ENCODE results near the gene MAPK4.
"Not testable (repeated sequence)": the region's sequence is repeated elsewhere in the genome, so short reads cannot be mapped to it uniquely, and the experiment has no call there.

MAPK4 gene

GRCh38 chr18:50687491-50687890, 127.6 kb downstream of the MAPK4 start:
- no peak for DNase-seq (ENCODE audit: low spot score)

DNA sequence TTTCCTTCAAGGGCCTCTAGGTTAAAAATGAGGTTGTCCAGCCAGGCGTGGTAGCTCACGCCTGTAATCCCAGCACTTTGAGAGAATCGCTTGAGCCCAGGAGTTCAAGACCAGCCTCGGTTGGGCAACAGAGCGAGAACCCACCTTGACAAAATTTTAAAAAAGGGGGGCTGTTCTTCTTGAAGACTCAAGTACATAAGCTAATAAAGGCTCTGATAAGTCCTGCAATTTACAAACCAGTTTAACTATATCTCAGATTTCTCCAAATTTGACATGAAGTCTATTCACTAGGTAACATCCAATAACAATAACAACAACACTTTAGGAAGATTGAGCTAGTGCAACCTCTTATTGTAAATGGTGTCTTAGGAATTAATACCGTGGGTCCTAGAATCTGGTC, 129.7 kb downstream of the MAPK4 start:
- DNase-seq (ENCODE audit: low spot score), result no peak

GRCh38 chr18:50694147-50694546, 134.3 kb downstream of the MAPK4 start:
- DNase-seq (ENCODE audit: low spot score), result no peak

GRCh38 chr18:50695431-50696176, 135.7 kb downstream of the MAPK4 start:
- no peak for DNase-seq (ENCODE audit: low spot score)

- DNase-seq (ENCODE audit: low spot score), result no peak
Observed at GRCh38 chr18:50696436-50696835, 136.5 kb downstream of the MAPK4 start.

DNA sequence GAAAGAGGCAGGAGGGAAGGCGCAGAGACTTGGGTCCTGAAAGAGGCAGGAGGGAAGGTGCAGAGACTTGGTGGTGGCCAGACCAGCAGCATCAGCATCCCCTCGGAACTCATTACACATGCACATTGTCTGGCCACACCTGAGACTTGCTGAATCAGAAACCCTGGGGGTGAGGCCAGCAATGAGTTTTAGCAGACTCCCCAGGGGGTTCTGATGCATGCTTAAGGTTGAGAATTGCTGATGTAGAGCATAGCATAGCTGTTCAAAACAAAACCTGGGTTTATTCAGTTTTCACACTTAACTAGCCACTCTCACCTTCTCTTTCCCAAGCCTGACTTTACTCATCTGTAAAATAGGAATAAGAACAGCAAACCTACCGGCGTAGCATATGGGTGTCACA, 137.0 kb downstream of the MAPK4 start:
- DNase-seq (ENCODE audit: low spot score), result no peak

DNA sequence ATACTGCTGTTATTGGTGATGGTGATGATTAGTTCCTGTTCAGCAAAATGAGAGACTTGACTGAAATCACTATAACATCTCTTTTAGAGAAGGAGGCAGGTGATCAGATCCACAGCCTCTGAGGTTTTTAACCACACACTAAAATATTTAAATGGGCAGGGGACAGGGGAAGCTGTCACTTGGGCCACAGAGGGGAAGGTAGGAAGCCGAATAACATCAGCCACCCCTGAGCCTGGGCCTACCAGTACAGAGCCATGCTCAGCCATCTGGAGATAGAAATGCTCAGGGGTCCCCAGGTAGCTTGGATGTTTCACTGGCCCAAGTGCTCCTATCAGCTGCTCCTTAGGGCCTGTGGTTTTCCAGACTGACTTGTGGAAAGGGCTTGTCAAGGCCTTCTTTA, 137.6 kb downstream of the MAPK4 start:
- DNase-seq (ENCODE audit: low spot score), result no peak

DNA sequence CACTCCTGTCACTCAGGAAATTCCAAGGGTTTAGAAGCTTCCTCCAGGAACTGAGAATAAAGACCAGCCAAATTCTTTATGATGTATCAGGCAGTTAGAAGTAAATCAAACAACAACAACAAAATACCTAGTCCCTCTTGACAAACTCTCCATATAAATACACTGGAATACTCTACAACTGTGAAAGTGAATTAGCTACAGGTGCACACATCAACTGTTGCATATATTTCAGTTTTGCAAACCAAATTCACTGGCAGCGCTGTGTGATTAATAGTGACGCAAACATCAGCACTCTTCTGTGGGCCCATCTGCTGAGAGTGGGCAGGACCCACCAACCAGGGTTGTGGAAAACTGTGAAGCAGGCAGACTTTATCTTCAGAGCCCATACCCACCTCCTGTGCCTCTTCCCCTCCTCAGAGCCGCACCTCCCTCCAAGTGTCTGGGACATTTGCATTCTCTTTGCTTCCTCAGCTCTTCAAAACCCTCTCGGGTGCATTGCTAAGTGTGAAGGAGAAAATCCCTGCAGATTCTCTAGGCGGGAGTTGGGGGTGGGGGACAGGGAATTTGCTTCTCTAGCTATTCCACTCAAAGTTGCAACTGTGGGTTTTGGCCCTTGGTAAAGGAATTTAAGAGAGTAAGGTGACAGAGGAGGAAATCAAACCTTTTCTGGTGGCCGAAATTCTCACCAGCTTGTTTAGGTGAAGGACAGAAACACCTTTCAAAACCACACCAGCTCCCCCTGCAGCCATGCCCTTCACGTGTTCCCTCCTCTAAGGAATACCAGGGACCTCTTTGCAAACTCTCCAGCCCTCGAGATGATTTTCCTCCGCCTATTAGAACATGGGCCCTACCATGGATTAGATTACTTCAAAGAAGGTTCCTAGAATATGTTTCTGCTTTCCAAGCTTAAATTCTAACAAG, 140.6 kb downstream of the MAPK4 start:
- no peak for DNase-seq (ENCODE audit: low spot score)

- DNase-seq (ENCODE audit: low spot score), result no peak
Observed at GRCh38 chr18:50704357-50704940, 144.6 kb downstream of the MAPK4 start.

GRCh38 chr18:50706199-50706598, 146.3 kb downstream of the MAPK4 start:
- no peak for DNase-seq (ENCODE audit: low spot score)

- no peak for DNase-seq (ENCODE audit: low spot score)
Observed at GRCh38 chr18:50706651-50707050, 146.8 kb downstream of the MAPK4 start.

GRCh38 chr18:50707297-50707696, 147.4 kb downstream of the MAPK4 start:
- DNase-seq (ENCODE audit: low spot score), result not testable (repeated sequence)

DNA sequence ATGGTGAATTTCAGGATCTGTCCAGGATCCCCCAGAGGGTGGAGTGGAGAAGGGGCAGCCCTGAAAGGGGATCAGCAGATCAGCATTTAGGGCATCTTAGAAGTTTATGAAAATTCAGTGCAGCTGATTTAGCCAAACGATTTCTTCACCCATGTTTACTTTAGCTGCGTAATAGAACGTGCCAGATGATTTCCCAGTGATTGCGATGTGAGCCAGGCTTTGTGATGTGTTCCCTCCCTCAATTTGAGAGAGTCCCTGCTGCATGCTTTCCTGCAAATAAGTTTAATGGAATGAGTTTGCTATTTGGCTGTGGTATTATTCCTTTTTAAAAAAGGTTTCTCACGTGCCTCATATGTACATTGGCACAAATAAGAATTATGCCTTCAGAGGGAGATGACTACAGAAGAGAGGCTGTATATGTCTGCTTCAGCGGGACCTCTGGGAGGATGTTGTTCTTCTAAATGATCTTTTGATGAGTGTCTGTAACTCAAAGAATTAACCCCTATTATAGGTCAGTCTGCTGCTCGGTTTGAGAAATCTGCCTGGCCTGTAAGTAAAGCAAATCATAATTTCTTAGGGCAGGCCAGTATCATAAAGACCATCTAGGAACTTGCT, 148.1 kb downstream of the MAPK4 start:
- DNase-seq (ENCODE audit: low spot score), result no peak

DNA sequence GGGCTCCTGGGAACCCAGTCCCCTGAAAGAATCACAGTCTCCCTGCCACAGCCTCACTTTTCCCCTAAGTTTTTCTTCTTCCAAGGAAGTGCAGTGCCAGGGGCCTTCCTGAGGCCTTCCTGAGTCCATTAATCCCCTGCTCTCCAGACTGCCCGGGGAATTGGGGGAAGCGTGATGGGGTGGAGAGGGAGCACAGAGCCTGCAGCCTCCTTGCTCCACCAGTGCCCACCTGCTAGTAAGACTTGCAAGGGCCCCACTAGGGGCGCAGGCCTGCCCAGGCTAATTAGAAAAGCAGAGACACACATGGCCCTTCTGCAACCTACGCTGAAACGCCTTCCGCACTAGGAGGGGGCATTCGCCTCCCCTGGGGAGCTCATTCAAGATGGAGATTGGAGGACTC, 149.3 kb downstream of the MAPK4 start:
- no peak for DNase-seq (ENCODE audit: low spot score)

GRCh38 chr18:50711386-50711785, 151.5 kb downstream of the MAPK4 start:
- no peak for DNase-seq (ENCODE audit: low spot score)

DNA sequence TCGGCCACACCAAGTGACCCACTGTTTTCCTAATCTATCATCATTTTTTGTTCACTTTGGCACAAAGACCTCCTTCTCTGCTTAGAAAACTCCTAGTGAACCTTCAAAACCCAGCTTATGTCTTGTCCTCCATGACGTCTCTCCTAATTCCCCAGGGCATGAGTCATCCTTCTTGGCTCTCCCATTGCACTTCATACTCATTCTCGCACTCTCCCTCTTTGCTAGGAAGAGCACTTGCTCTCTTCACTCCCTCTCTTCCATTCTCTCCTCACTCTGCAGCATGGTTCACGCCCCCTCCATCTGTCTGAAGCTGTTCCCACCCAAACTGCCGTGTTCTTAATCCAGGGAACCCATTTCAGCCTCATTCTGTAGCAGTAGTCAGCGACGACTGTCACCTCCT, 156.0 kb downstream of the MAPK4 start:
- no peak for DNase-seq (ENCODE audit: low spot score)

DNA sequence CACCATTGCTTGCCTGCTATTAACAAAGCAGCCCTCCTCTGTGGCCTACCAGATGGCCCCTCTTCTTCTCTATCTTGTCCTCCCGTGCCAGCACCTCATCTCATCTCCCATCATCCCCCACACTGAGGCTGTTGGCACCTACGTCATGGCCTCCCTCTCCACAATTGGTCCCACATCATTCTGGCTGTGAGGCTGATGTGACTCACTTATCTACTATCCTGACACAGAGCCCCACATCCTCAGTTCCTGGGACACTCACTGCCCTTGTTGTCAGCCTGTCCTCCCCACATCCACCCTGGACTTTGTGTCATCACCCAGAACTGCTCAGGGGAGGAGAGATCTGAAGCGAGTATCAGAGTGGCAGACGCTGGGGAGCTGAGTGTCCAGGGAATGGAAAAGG, 157.0 kb downstream of the MAPK4 start:
- DNase-seq (ENCODE audit: low spot score), result no peak

DNA sequence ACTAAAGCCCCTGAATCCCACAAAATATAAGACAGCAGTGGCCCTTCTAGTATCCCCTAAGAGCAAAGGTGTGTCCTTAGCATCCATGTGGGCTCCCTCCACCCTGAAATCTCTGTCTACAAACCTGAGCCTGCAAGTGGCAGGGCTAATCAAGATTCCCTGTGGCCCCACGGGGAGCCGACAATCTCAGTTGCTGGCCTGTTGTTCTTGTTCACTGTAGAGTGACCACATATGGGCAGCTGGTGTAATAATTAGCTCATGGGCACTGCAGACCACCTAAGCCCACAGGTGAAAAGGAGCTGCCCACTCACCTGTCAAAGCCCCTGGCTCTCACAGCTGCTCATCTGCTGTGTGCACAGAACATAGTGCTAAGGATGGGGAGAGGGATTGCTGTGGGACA, 157.7 kb downstream of the MAPK4 start:
- DNase-seq (ENCODE audit: low spot score), result no peak

DNA sequence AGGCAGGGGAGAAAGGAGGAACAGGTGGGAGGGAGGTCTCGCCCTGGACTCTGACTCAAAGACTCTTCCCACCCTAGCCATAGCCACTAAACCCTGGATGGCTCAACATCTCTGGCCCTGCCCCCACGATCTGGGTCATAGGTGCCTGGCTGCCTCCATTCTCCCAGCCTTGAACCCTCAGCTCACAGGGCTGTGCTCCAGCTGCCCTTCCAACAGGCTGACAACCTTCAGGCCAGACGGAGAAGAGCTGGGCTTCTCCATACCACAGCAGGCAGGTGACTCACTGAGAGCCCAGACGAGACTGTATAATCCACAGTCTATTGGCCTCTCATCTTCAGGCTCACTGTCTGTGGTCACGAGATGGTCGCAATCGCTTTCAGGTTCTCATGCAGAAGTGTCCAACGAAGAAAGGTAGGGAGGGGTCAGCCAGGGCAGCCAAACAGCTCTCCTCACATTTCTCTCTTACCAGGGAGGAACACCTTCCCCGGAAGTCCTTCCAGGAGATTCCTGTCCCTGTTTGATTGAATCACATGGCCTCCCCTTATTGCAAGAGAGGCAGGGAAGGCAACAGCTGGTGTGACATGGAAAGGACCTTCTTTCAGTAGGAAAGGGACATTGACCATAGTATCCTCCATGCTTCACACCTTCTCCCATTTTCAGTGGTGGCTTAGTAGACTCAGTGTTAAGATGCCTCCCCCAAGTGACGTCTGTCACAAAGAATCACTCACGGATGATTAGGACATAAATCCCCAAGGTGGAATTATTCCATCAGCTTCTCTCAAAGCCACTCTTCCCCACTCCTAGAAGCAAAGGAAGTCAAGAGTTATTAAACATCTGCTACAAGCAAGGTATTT, 159.8 kb downstream of the MAPK4 start:
- no peak for DNase-seq (ENCODE audit: low spot score)

GRCh38 chr18:50720325-50720674, 160.4 kb downstream of the MAPK4 start:
- DNase-seq (ENCODE audit: low spot score), result no peak

- DNase-seq (ENCODE audit: low spot score), result no peak
Observed at GRCh38 chr18:50721006-50721405, 161.1 kb downstream of the MAPK4 start.
